ENCODE results near the gene POLR1F. TPM values are rescaled to one million over a fixed set of nuclear protein-coding genes. Genes with fewer than 3 reads are reported as not detected.

The POLR1F gene
- total RNA-seq, 1 experiment from 2014 or later = 24.9 TPM

GRCh38 chr7:19696926-19697325 lies 11.9 kb downstream of the POLR1F start:
- no peak overlapping the region for H4K91ac ChIP-seq (ENCODE audit: insufficient read length, low read depth, low read length)
- no peaks in the 10 kb centered on the region for H3K27me3 ChIP-seq (ENCODE audit: insufficient read depth, low read length)
- H3K23me2 ChIP-seq (ENCODE audit: insufficient read length, low read depth, low read length, poor library complexity, severe bottlenecking) = no peaks in the 10 kb centered on the region
- Mint-ChIP-seq H3K36me3 (ENCODE audit: insufficient read depth in 1 of 3, low read depth in 3 of 3) (peaks cover 6 to 11% (median 10%) of the 10 kb centered on the region in 3 experiments), H3K4me3 (no peak overlapping the region), H3K9me3 (peaks cover 2 to 9% of the 10 kb centered on the region in 2 experiments; a peak in 3 of 5 replicates), H3K27ac (no peak overlapping the region), H3K4me1 (peaks cover 3 to 7% of the 10 kb centered on the region in 2 experiments; a peak in 3 of 4 replicates), H3K27me3 (ENCODE audit: low read depth) (no peaks in the 10 kb centered on the region)
- H3K4me1 ChIP-seq (ENCODE audit: insufficient read depth, low read length) = no peaks in the 10 kb centered on the region
- H3K4ac ChIP-seq (ENCODE audit: low read depth, low read length) = no peak overlapping the region
- no peaks in the 10 kb centered on the region for H3K79me1 ChIP-seq (ENCODE audit: insufficient read depth, low read depth, low read length, poor library complexity, severe bottlenecking)
- H4K8ac ChIP-seq (replicated peaks; ENCODE audit: insufficient read length, low read depth, low read length) = no peak overlapping the region
- no peaks in the 10 kb centered on the region for H3K79me2 ChIP-seq (ENCODE audit: insufficient read depth, low read length)
- no peak overlapping the region for H3K4me2 ChIP-seq (ENCODE audit: insufficient read depth, insufficient read length, low read length)
- no peak overlapping the region for H3T11ph ChIP-seq (ENCODE audit: low read length)
- H2AFZ ChIP-seq (ENCODE audit: low read length) = no peak overlapping the region
- no peak overlapping the region for H3K56ac ChIP-seq (ENCODE audit: insufficient read length, low read depth, low read length)
- H3K9me3 ChIP-seq (ENCODE audit: control insufficient read depth, low read depth, low read length) = no peaks in the 10 kb centered on the region
- no peak overlapping the region for H2BK12ac ChIP-seq (ENCODE audit: insufficient read length, low read depth, low read length)
- H3K23ac ChIP-seq (ENCODE audit: insufficient read length, low read depth, low read length) = no peak overlapping the region
- no peak overlapping the region for H3K14ac ChIP-seq (ENCODE audit: insufficient read depth, low read length)
- no peak overlapping the region for H3K9ac ChIP-seq (ENCODE audit: extremely low read depth, insufficient read length, low read length)
- no peak overlapping the region for H2AK5ac ChIP-seq (ENCODE audit: insufficient read length, low read length)
- H2BK15ac ChIP-seq (ENCODE audit: low read depth, low read length) = no peak overlapping the region
- TF ChIP-seq CTCF (conservative IDR thresholded peaks at IDR 0.05) = no peak
- no peak overlapping the region for H3K27ac ChIP-seq (ENCODE audit: insufficient read length, low read depth, low read length)
- H4K20me1 ChIP-seq (ENCODE audit: control insufficient read depth, insufficient read depth, insufficient read length) = no peaks in the 10 kb centered on the region
- no peak overlapping the region for H2BK20ac ChIP-seq (ENCODE audit: low read depth, low read length, poor library complexity, severe bottlenecking)
- no peak overlapping the region for H2BK120ac ChIP-seq (ENCODE audit: low read depth, low read length, poor library complexity, severe bottlenecking)
- DNase-seq = no peak
- no peak overlapping the region for H4K5ac ChIP-seq (ENCODE audit: insufficient read length, low read depth, low read length)
- no peak overlapping the region for H3K18ac ChIP-seq (ENCODE audit: insufficient read length, low read depth, low read length)
- H2BK5ac ChIP-seq (ENCODE audit: insufficient read length, low read length) = no peak overlapping the region

Measured in H9 (cell line).